GM12878 (cell line): ENCODE results near the gene PTPRN2. TPM values are rescaled to one million over a fixed set of nuclear protein-coding genes. Genes with fewer than 3 reads are reported as not detected.

Experiments
- ATAC-seq: fragments of 200-7000 bp; cut with Tn5 transposase; 3 replicates; pipeline ENCODE4 v1.9.1; 2020; ENCODE audit warnings: mild to moderate bottlenecking, moderate library complexity
- BruUV-seq: library from RNA; stranded (reverse); fragments of 400-500 nt; replicated peaks from 2 replicates; lab custom pipeline; 2021; lab: Mats Ljungman, UMichigan
- CTCF ChIA-PET: fragments of 300-600 bp; sonication (Branson Sonifier 250); formaldehyde crosslinking; extraction: SDS; loops from one replicate; lab custom pipeline; 2021; ENCODE audit warnings: inconsistent platforms; lab: Yijun Ruan, JAX
- POLR2A ChIA-PET: fragments of 350-600 bp; formaldehyde crosslinking; extraction: SDS; loops from one replicate; lab custom pipeline; 2021; ENCODE audit warnings: inconsistent platforms; lab: Charles Lee
- RAD21 ChIA-PET: fragments of 300-600 bp; sonication (Branson Sonifier 250); formaldehyde crosslinking; loops from one replicate; lab custom pipeline; 2023; ENCODE audit warnings: antibody characterized with exemption; ENCODE audit not compliant: unreplicated experiment; lab: Charles Lee
- SMC1A ChIA-PET: fragments of 300-600 bp; sonication (Branson Sonifier 250); formaldehyde crosslinking; loops from one replicate; lab custom pipeline; 2023; ENCODE audit not compliant: unreplicated experiment, uncharacterized antibody; lab: Charles Lee
- DNase-seq: peaks from one replicate; pipeline ENCODE4 v3.0.0-alpha.2; 2011; ENCODE audit warnings: low read depth, low spot score
- FAIRE-seq: peaks from 3 replicates; lab custom pipeline; 2011; peaks lifted over from hg19 to GRCh38; lab: Jason Lieb, UNC
- H2AFZ ChIP-seq: 2 replicates; pipeline ENCODE4 v1.6.0; 2011; ENCODE audit warnings: low read depth, low read length, control low read depth; ENCODE audit not compliant: control insufficient read depth
- H3K27ac ChIP-seq: 2 replicates; pipeline ENCODE4 v1.5.1; 2011; ENCODE audit warnings: control low read depth; ENCODE audit not compliant: control insufficient read depth, insufficient read depth
- H3K27me3 ChIP-seq, 2 experiments: replicated peaks in 1 of 2; 2 replicates each; pipeline versions ENCODE4 v1.6.0 to v1.6.1; 2011; ENCODE audit warnings: low read length in 1 of 2; ENCODE audit not compliant: control insufficient read depth in 2 of 2, insufficient read depth in 2 of 2
- H3K36me3 ChIP-seq, 2 experiments: 2 replicates each; pipeline ENCODE4 v1.5.1; 2011; ENCODE audit warnings: low read length in 1 of 2; ENCODE audit not compliant: control insufficient read depth in 2 of 2, insufficient read depth in 2 of 2
- H3K4me1 ChIP-seq: 2 replicates; pipeline ENCODE4 v1.6.1; 2011; ENCODE audit warnings: mild to moderate bottlenecking, low read length, moderate library complexity, mixed read lengths; ENCODE audit not compliant: control insufficient read depth, insufficient read depth
- H3K4me2 ChIP-seq: 2 replicates; pipeline ENCODE4 v1.6.0; 2011; ENCODE audit warnings: control low read depth; ENCODE audit not compliant: control insufficient read depth, insufficient read depth
- H3K4me3 ChIP-seq: fragments of 200-600 bp; sonication (generic); 2 replicates; pipeline ENCODE4 v1.5.1; 2016
- H3K79me2 ChIP-seq: 2 replicates; pipeline ENCODE4 v1.6.0; 2011; ENCODE audit warnings: low read length; ENCODE audit not compliant: control insufficient read depth, insufficient read depth
- H3K9ac ChIP-seq: 2 replicates; pipeline ENCODE4 v1.8.0; 2011; ENCODE audit warnings: low read length, control low read depth, mixed read lengths; ENCODE audit not compliant: control insufficient read depth, insufficient read depth
- H3K9me3 ChIP-seq: replicated peaks from 3 replicates; pipeline ENCODE4 v1.5.1; 2011; ENCODE audit warnings: mild to moderate bottlenecking, low read length; ENCODE audit not compliant: control insufficient read depth, insufficient read depth
- H4K20me1 ChIP-seq: 2 replicates; pipeline ENCODE4 v1.6.0; 2011; ENCODE audit not compliant: control insufficient read depth, insufficient read depth
- CREM ChIP-seq: IDR thresholded peaks from 2 replicates; pipeline ENCODE4 v1.6.1; 2014; ENCODE audit warnings: antibody characterized with exemption, low read depth
- RUNX3 ChIP-seq: IDR thresholded peaks from 2 replicates; pipeline ENCODE4 v1.6.1; 2012; ENCODE audit warnings: low read length, inconsistent platforms
- SIN3A ChIP-seq: IDR thresholded peaks from 2 replicates; pipeline ENCODE4 v1.6.1; 2012; ENCODE audit warnings: low read depth, low read length, improper control_type of control experiment
- whole genome bisulfite sequencing: methylation state at CpG from one replicate; pipeline ENCODE4 v1.1.6; 2016; ENCODE audit warnings: low lambda C conversion rate; ENCODE audit not compliant: insufficient replicate concordance, insufficient coverage; ENCODE audit errors: missing lambda C conversion rate; 5-methylcytosine and 5-hydroxymethylcytosine counted together
- in situ Hi-C: fragments of 300-500 bp; cut with MboI; formaldehyde crosslinking; loops from 9 replicates; pipeline ENCODE4 v1.14.3; 2018; ENCODE audit warnings: mixed read lengths
- intact Hi-C: fragments of 100-400 bp; cut with micrococcal nuclease; formaldehyde crosslinking; loops from one replicate; pipeline ENCODE4 v1.14.2; 2022; ENCODE audit not compliant: unreplicated experiment
- polyA plus RNA-seq, 11 experiments: library from polyadenylated mRNA; depleted of rRNA in 4 of 11; unstranded in 6 of 11; stranded (reverse) in 5 of 11; fragments of >200 nt; fragmentation: Nextera tagmentation in 4 of 11; fragmentation: Illumina TruSeq in 1 of 11; extraction: Ambion mirVana in 4 of 11; extraction: Trizol in 1 of 11; gene quantifications; 1 replicate in 1 of 11; 2 replicates in 10 of 11; pipeline versions ENCODE4 v1.2.1 to v1.2.3, GENCODE V29; 2011 to 2016; ENCODE audit warnings: inconsistent platforms in 2 of 11, missing spikeins in 2 of 11, low read depth in 1 of 11
- total RNA-seq, 4 experiments: library from RNA; depleted of rRNA in 3 of 4; stranded (reverse); fragments of >200 nt in 3 of 4; fragmentation: Illumina TruSeq in 1 of 4; extraction: Trizol in 1 of 4; gene quantifications; 2 replicates each; pipeline versions ENCODE4 v1.2.1 to v1.2.3, GENCODE V29; 2013 to 2021
- TF ChIP-seq, protein P1 (sequence below): IDR thresholded peaks from 2 replicates; pipeline ENCODE4 v1.6.1; 2012; ENCODE audit warnings: mild to moderate bottlenecking, low read depth, low read length

Gene PTPRN2
- total and polyA plus RNA-seq, 10 of the 15 experiments (the other 5 are each of a cell fraction or from before 2014, with no cell fraction given) = 5.4 TPM; not detected in 9

GRCh38 chr7:157831143-157831905 lies 756.3 kb downstream of the PTPRN2 start:
- 26% methylated on average over 18 of the region's 18 CpGs for WGBS
- Histone ChIP-seq H3K4me2 (no peak overlapping the region), H3K27ac (no peak overlapping the region), H3K79me2 (no peaks in the 10 kb centered on the region), H3K4me3 (no peak overlapping the region), H3K36me3 (no peaks in the 10 kb centered on the region), H3K27me3 (no peaks in the 10 kb centered on the region), H4K20me1 (no peaks in the 10 kb centered on the region), H3K4me1 (no peaks in the 10 kb centered on the region), H3K9me3 (no peaks in the 10 kb centered on the region; the same call in 1 of the 3 replicates), H3K9ac (no peak overlapping the region), H2AFZ (no peak overlapping the region)
- intact Hi-C loops (no loop called here), in situ Hi-C loops (no loop called here)
- ATAC-seq (no peak), FAIRE-seq (no peak), DNase-seq (no peak)
- CTCF ChIA-PET = no interaction called here
- POLR2A ChIA-PET = no interaction called here
- no TSS peak for BruUV-seq
- SMC1A ChIA-PET = no interaction called here
- TF ChIP-seq SIN3A (no peak), RUNX3 (no peak), CREM (no peak)
- TF ChIP-seq, protein P1, sequence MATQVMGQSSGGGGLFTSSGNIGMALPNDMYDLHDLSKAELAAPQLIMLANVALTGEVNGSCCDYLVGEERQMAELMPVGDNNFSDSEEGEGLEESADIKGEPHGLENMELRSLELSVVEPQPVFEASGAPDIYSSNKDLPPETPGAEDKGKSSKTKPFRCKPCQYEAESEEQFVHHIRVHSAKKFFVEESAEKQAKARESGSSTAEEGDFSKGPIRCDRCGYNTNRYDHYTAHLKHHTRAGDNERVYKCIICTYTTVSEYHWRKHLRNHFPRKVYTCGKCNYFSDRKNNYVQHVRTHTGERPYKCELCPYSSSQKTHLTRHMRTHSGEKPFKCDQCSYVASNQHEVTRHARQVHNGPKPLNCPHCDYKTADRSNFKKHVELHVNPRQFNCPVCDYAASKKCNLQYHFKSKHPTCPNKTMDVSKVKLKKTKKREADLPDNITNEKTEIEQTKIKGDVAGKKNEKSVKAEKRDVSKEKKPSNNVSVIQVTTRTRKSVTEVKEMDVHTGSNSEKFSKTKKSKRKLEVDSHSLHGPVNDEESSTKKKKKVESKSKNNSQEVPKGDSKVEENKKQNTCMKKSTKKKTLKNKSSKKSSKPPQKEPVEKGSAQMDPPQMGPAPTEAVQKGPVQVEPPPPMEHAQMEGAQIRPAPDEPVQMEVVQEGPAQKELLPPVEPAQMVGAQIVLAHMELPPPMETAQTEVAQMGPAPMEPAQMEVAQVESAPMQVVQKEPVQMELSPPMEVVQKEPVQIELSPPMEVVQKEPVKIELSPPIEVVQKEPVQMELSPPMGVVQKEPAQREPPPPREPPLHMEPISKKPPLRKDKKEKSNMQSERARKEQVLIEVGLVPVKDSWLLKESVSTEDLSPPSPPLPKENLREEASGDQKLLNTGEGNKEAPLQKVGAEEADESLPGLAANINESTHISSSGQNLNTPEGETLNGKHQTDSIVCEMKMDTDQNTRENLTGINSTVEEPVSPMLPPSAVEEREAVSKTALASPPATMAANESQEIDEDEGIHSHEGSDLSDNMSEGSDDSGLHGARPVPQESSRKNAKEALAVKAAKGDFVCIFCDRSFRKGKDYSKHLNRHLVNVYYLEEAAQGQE = no peak
- RAD21 ChIA-PET = no interaction called here
